NCI-H345 treated with DMSO at 0.1 percent for 48 hours (cell line): Measurements from ENCODE around the gene TXK.
"Not testable (repeated sequence)": the region's sequence is repeated elsewhere in the genome, so short reads cannot be mapped to it uniquely, and the experiment has no call there.

Source experiments
- DNase-seq: peaks from one replicate; lab custom pipeline; 2025; ENCODE audit not compliant: unreplicated experiment; lab: John Stamatoyannopoulos, UW

TXK gene

DNA sequence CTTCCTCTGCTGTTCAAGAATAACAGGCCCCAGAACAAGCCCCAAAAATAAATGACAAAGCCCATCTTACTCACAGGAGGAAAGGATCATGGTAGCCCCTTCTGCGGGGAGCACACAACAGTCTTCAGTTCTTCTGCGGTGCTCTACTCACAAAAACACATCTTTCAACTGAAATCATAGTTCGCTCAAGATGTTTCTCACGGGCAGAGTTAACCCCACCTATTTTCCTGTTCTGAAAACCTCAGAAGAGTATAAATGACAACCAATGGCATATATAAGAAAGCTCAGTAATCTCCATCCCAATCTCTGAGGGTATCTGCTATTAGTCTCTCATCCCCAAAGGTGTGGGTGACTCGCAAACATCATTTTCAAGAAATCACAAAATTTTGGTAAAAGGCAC lies at the start of gene TXK:
Gene TXK (minus strand): TSS at position 170 of the 400 bp plus-strand sequence. CDS start 80 bp downstream, at position 90.
- DNase-seq, result no peak

DNA sequence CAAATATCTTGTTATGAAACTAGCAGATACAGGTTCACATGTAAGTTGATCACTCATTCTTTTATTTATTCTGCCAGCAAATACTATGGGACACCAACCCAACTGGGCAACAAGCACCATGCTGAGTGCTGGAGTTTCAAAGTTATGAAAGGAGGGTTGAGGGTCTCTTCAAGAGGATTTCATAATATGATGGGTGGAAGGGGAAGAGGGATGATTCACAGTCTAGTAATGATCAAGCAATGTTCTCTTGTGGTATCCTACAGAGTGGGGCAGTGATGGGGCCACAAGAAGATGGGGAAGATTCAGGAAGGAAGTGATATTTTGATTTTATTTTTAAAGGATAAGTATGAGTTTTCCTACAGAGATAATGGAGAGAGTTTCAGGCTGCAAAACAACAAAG lies 46.2 kb upstream of the TXK start:
- DNase-seq, result no peak

- no peak for DNase-seq
Measured at GRCh38 chr4:48178931-48179330, 44.9 kb upstream of the TXK start.

DNA sequence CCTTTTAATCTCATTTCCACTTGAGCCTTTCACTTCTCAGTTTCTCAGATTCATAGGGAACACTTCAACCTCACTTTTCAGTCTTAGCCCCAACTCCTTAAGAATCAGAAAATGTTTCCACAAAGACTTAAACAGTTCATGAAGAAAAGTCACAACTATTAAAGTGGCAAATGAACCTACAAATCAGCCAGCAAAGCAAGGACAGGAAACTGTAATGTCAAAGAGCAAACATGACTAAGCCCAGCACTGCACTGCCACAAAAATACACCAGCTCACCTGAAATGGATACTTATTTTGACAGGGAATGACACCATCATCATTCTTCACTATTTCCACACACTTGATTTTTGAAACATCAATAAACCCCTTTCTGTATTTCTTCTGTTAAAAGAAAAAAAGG lies 41.8 kb upstream of the TXK start:
- DNase-seq, result no peak

DNA sequence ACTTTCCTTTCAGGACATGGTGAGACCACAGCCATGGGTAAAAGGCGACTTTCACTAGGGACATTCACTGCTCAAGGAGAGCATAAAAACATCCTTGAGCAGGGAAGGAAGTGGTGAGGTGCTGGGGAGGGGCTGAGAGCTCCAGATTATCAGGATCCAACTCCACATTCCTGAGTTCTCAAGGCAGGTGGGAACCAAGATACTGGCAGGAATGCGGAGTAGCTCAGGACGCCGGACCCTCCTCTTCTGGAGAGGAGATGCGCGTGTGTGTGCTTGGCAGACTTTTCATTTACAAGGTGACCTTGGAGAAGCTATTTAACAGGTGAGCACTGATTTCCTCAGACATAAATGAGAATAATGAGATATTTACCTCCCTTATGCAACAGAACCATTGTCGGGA lies 41.3 kb upstream of the TXK start:
- no peak for DNase-seq

GRCh38 chr4:48173056-48173991 lies 39.3 kb upstream of the TXK start:
- DNase-seq, result no peak

- no peak for DNase-seq
Measured at GRCh38 chr4:48172651-48173050, 38.6 kb upstream of the TXK start.

DNA sequence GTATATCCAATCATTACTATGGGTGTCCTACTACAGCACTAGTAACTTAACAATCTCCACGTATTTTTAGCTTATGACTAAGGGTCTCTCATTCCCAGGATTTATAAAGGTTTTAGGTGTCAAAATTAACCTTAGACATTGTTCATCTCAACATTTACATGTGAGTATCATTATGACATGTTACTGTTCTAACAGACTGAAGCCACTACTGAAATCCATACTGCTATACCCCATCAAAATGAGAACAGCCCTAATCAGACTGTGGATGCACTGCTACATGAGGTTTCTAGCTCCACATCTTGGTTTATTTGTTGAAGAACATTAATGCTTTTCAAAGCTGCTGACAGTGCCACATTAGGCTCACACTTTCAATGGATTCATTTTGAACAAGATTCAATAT lies 35.6 kb upstream of the TXK start:
- DNase-seq, result no peak

- no peak for DNase-seq
Measured at GRCh38 chr4:48167538-48168263, 33.7 kb upstream of the TXK start.

DNA sequence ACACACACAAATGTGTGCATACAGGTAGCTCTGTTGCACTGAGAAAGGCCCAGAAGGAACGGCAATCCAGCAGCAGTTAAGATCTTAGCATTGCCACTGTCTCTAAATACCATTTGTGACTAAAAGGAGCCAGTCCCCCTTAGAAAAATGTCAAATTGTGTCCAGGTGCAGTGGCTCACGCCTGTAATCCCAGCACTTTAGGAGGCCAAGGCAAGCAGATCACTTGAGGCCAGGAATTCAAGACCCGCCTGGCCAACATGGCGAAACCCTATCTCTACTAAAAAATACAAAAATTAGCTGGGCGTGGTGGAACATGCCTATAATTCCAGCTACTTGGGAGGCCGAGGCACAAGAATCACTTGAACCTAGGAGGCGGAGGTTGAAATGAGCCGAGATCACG lies 30.5 kb upstream of the TXK start:
- DNase-seq, result not testable (repeated sequence)

DNA sequence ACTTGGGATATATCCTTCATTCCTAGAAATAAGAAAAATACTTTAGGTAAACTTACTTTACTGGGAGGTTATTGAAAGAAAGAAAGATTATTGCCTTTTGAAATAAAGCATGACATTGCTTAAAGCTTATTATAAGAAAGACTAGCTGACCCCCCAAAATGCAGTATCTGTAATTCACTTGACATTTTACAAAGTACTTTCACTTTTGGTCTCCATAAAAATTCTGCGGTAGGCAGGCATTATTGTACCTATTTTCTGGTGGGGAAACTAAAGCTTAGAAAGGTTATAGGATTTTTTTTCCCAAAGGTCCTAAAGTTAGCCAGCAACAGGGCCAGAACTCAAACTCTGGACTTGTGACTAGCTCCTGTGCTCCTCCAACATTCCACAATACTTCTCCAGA lies 29.7 kb upstream of the TXK start:
- no peak for DNase-seq

DNA sequence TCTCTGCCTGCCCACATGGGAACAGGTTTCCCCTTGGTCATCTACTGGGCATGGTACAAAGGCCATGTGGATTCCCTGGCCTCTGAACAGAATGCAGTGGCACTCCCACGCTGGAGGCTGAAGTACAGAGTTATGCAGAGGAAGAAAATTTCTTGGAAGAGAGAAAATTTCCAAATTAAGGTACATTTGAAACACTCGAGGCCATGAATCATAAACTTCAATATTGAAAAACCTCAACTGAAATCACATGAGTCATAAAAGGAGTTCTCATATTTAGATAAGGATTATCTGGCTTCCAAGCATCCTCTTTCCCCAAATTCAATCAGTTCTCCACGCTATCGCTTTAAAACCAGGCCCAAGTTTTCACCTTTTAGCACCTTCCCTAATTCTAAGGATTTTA lies 28.1 kb upstream of the TXK start:
- DNase-seq, result no peak

- DNase-seq, result no peak
Measured at GRCh38 chr4:48157271-48157670, 23.2 kb upstream of the TXK start.

GRCh38 chr4:48156423-48156822 lies 22.4 kb upstream of the TXK start:
- no peak for DNase-seq

DNA sequence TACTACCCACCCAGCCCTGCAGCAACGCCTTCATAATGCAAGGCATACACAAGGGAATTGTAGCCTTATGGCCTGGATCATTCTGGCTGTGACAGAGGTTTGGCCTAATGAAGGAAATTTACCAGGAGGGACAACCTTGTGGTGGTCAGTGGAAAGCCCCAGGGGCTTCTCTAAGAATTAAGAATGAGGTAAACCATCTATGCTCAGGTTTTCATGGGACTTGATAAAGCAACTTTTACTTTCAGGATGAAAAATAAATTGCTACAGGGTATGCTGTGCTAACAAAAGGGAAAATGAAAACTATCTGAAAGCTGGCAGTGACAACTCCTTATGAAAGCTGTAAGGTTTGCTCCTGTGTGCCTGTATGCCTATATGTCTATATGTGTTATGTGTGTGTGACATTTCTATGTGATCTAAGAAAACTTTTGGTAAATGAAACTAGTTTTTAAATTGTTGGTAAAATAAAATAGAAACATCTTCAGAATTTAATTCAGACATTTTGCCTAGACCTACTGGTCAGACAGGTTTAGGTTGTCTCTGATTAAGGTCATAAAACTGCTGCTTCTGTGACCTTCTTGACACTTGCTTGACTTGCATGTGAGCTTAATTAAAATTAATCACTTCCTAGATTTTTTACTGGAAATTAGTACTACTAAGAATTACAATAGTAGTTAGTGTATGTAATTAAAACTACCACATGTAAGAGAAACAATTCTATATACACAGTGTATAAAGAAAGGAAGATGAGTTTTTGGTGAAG lies 19.9 kb upstream of the TXK start:
- DNase-seq, result no peak

DNA sequence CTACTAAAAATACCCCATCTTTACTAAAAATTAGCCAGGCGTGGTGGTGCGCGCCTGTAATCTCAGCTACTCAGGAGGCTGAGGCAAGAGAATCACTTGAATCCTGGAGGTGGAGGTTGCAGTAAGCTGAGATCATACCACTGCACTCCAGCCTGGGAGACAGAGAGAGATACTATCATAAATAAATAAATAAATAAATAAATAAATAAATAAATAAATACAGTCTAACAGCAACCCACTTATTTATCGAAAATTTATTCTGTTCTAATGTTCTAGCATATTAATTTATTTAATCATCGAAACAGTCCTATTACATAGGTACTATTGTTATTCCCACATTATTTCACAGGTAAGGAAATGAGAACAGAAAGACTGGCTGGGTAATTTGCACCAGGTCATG lies 18.2 kb upstream of the TXK start:
- DNase-seq, result no peak

- DNase-seq, result no peak
Measured at GRCh38 chr4:48149827-48150370, 15.8 kb upstream of the TXK start.

GRCh38 chr4:48147621-48148020 lies 13.6 kb upstream of the TXK start:
- DNase-seq, result no peak

- peak; percentile 14 for DNase-seq
Measured at GRCh38 chr4:48141048-48141447, 7.0 kb upstream of the TXK start.

- no peak for DNase-seq
Measured at GRCh38 chr4:48139691-48140090, 5.6 kb upstream of the TXK start.

GRCh38 chr4:48138936-48139335 lies 4.9 kb upstream of the TXK start:
- no peak for DNase-seq
